ENCODE results near the gene PLEKHO1. TPM values are rescaled to one million over a fixed set of nuclear protein-coding genes. Genes with fewer than 3 reads are reported as not detected.

PLEKHO1 gene, protein sequence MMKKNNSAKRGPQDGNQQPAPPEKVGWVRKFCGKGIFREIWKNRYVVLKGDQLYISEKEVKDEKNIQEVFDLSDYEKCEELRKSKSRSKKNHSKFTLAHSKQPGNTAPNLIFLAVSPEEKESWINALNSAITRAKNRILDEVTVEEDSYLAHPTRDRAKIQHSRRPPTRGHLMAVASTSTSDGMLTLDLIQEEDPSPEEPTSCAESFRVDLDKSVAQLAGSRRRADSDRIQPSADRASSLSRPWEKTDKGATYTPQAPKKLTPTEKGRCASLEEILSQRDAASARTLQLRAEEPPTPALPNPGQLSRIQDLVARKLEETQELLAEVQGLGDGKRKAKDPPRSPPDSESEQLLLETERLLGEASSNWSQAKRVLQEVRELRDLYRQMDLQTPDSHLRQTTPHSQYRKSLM
- 24.8 and 26.9 TPM in 2 replicates for total RNA-seq (2014; rRNA removed; shearing (Covaris generic))
- 30.7 and 34.8 TPM in 2 replicates for polyA plus RNA-seq (2016; fragmentation: Nextera tagmentation; extraction: Ambion mirVana)

DNA sequence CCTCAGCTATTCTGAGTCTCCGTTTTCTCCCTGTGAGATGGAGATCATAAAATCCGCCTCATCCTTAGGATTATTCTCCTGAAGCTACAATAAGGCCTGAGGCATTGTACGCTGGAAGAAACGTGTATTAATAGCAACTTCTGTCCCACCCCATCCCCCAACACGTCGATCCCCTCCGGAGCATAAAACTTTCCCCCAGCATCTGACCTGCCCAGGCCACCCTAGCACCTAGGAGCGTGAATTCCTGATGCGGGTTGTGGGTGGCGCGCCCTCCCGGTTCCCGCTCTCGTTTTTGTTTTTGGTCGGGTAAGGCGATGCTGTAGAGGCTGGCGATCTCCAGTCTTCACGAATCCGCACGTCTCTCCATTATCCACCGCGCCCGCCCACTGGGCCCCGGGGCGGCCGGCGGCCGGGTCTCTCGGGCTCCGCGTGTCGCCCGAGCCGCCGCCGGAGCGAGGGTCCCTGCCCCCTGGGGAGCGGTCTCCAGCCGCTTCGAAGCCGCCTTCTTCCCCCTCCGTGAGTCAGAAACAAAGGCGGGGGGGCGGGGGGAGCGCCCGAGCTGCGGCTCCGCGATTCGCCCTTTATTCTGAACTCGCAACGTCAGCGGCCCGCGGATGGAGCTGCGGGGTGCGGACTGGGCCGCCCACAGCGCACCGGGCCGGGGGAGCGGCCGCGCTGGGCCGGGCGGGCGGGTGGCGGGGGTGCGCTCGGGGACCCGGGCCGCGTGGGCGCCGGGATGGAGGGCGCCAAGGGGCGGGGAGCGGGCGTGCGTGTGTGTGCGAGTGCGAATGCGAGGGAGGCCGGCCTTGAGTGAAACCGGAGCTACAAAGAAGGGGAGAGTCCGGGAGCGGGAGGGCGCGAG lies at the start of gene PLEKHO1:
PLEKHO1 (plus strand) TSS at position 646 of the 862 bp plus-strand sequence. CDS start 342 bp downstream, outside the sequence.
- H3K36me3 ChIP-seq (ENCODE audit: low read depth): peaks cover 14% of the 10 kb centered on the region; the same call in 1 of the 2 replicates
- TF ChIP-seq EZH2 (IDR thresholded peaks at IDR 0.05; ENCODE audit: insufficient read depth, poor library complexity, severe bottlenecking): no peak
- no peak for TF ChIP-seq EZH2phosphoT487 (IDR thresholded peaks at IDR 0.05; ENCODE audit: insufficient read depth, low read depth)
- in situ Hi-C loops (cut with MboI): no loop called here
- H3K4me1 ChIP-seq (ENCODE audit: insufficient read depth): peaks cover 26% of the 10 kb centered on the region
- peak within 1 kb of the TSS; percentile 87 for H2AFZ ChIP-seq
- H3K9me2 ChIP-seq (ENCODE audit: insufficient read depth): no peaks in the 10 kb centered on the region
- 1% methylated on average over 49 to 62 of the region's 89 CpGs for WGBS, 2 experiments (ENCODE audit: low coverage in 1 of 2, low lambda C conversion rate in 2 of 2, missing lambda C conversion rate in 2 of 2)
- H3K79me2 ChIP-seq (ENCODE audit: insufficient read depth): peaks cover 42% of the 10 kb centered on the region
- peak within 1 kb of the TSS; percentile 95 for H3K4me3 ChIP-seq
- peak; percentile 92 for DNase-seq
- peaks cover 31% of the 10 kb centered on the region for H3F3A ChIP-seq (ENCODE audit: insufficient read depth)
- H3K9me3 ChIP-seq (ENCODE audit: low read depth): no peaks in the 10 kb centered on the region
- H3K4me2 ChIP-seq (ENCODE audit: unreplicated experiment): peak within 1 kb of the TSS; percentile 95
- H3K27ac ChIP-seq: peak within 1 kb of the TSS; percentile 84
- no peaks in the 10 kb centered on the region for H3K27me3 ChIP-seq (replicated peaks; ENCODE audit: insufficient read depth)
- H3K9ac ChIP-seq: peak within 1 kb of the TSS; percentile 89
- no peaks in the 10 kb centered on the region for H4K20me1 ChIP-seq (ENCODE audit: insufficient read depth)

- 97 to 100% methylated on average over 1 of the region's 1 CpG for WGBS, 2 experiments (ENCODE audit: low coverage in 1 of 2, low lambda C conversion rate in 2 of 2, missing lambda C conversion rate in 2 of 2)
- no peak overlapping the region for H2AFZ ChIP-seq
- no peaks in the 10 kb centered on the region for H3K9me3 ChIP-seq (ENCODE audit: low read depth)
- H3K79me2 ChIP-seq (ENCODE audit: insufficient read depth): no peaks in the 10 kb centered on the region
- no peaks in the 10 kb centered on the region for H3K27me3 ChIP-seq (replicated peaks; ENCODE audit: insufficient read depth)
- H3K36me3 ChIP-seq (ENCODE audit: low read depth): peaks cover 16% of the 10 kb centered on the region
- H3K4me2 ChIP-seq (ENCODE audit: unreplicated experiment): no peak overlapping the region
- H3K9ac ChIP-seq: no peak overlapping the region
- no peaks in the 10 kb centered on the region for H3F3A ChIP-seq (ENCODE audit: insufficient read depth)
- H3K27ac ChIP-seq: no peak overlapping the region
- no peak for TF ChIP-seq EZH2 (IDR thresholded peaks at IDR 0.05; ENCODE audit: insufficient read depth, poor library complexity, severe bottlenecking)
- no peak for TF ChIP-seq EZH2phosphoT487 (IDR thresholded peaks at IDR 0.05; ENCODE audit: insufficient read depth, low read depth)
- in situ Hi-C loops (cut with MboI): no loop called here
- H3K4me1 ChIP-seq (ENCODE audit: insufficient read depth): no peaks in the 10 kb centered on the region
- no peak for DNase-seq
- no peaks in the 10 kb centered on the region for H4K20me1 ChIP-seq (ENCODE audit: insufficient read depth)
- no peaks in the 10 kb centered on the region for H3K9me2 ChIP-seq (ENCODE audit: insufficient read depth)
- H3K4me3 ChIP-seq: no peak overlapping the region
Measured at GRCh38 chr1:150102986-150103385, 46.7 kb upstream of the PLEKHO1 start.

DNA sequence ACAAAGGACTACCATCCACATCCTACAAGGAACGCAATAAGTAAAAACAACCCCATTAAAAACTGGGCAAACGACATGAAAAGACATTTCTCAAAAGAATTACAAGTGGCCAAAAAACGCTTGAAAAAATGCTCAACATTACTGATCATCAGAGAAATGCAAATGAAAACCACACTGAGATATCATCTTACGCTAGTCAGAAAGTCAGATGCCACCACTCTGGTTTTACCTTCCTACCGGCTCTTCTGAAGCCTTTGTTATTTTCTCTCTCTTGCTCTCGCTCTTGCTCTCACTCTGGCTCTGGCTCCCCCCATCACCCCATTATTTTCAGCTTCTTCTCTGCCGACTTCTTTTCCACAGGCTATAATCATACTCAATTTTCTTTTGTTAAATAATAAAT lies 43.4 kb upstream of the PLEKHO1 start:
- Histone ChIP-seq H4K20me1 (ENCODE audit: insufficient read depth) (no peaks in the 10 kb centered on the region), H2AFZ (no peak overlapping the region), H3K36me3 (ENCODE audit: low read depth) (peaks cover 9% of the 10 kb centered on the region), H3K27ac (no peak overlapping the region), H3K4me3 (no peak overlapping the region), H3K9me2 (ENCODE audit: insufficient read depth) (no peaks in the 10 kb centered on the region), H3K27me3 (replicated peaks; ENCODE audit: insufficient read depth) (no peaks in the 10 kb centered on the region), H3F3A (ENCODE audit: insufficient read depth) (no peaks in the 10 kb centered on the region), H3K79me2 (ENCODE audit: insufficient read depth) (no peaks in the 10 kb centered on the region), H3K4me1 (ENCODE audit: insufficient read depth) (no peaks in the 10 kb centered on the region), H3K9me3 (ENCODE audit: low read depth) (no peaks in the 10 kb centered on the region), H3K9ac (no peak overlapping the region), H3K4me2 (ENCODE audit: unreplicated experiment) (no peak overlapping the region)
- in situ Hi-C loops (cut with MboI): no loop called here
- TF ChIP-seq EZH2phosphoT487 (IDR thresholded peaks at IDR 0.05; ENCODE audit: insufficient read depth, low read depth) (no peak), EZH2 (IDR thresholded peaks at IDR 0.05; ENCODE audit: insufficient read depth, poor library complexity, severe bottlenecking) (no peak)
- WGBS, 2 experiments (ENCODE audit: low coverage in 1 of 2, low lambda C conversion rate in 2 of 2, missing lambda C conversion rate in 2 of 2): 78 to 84% methylated on average over 7 of the region's 7 CpGs
- no peak for DNase-seq

- no peaks in the 10 kb centered on the region for H3K79me2 ChIP-seq (ENCODE audit: insufficient read depth)
- no peaks in the 10 kb centered on the region for H3K27me3 ChIP-seq (replicated peaks; ENCODE audit: insufficient read depth)
- no peaks in the 10 kb centered on the region for H3K9me2 ChIP-seq (ENCODE audit: insufficient read depth)
- in situ Hi-C loops (cut with MboI): no loop called here
- TF ChIP-seq EZH2phosphoT487 (IDR thresholded peaks at IDR 0.05; ENCODE audit: insufficient read depth, low read depth) (no peak), EZH2 (IDR thresholded peaks at IDR 0.05; ENCODE audit: insufficient read depth, poor library complexity, severe bottlenecking) (no peak)
- WGBS, 2 experiments (ENCODE audit: low coverage in 1 of 2, low lambda C conversion rate in 2 of 2, missing lambda C conversion rate in 2 of 2): 93 to 96% methylated on average over 3 of the region's 3 CpGs
- no peak for DNase-seq
- no peaks in the 10 kb centered on the region for H4K20me1 ChIP-seq (ENCODE audit: insufficient read depth)
- H2AFZ ChIP-seq: no peak overlapping the region
- no peak overlapping the region for H3K27ac ChIP-seq
- no peak overlapping the region for H3K4me2 ChIP-seq (ENCODE audit: unreplicated experiment)
- H3K4me3 ChIP-seq: no peak overlapping the region
- H3F3A ChIP-seq (ENCODE audit: insufficient read depth): no peaks in the 10 kb centered on the region
- no peaks in the 10 kb centered on the region for H3K9me3 ChIP-seq (ENCODE audit: low read depth)
- H3K36me3 ChIP-seq (ENCODE audit: low read depth): peaks cover 17% of the 10 kb centered on the region
- no peak overlapping the region for H3K9ac ChIP-seq
- no peaks in the 10 kb centered on the region for H3K4me1 ChIP-seq (ENCODE audit: insufficient read depth)
Measured at GRCh38 chr1:150109586-150109985, 40.1 kb upstream of the PLEKHO1 start.

Measured in GM23248 (cell line).